Activated CD8-positive, alpha-beta memory T cell treated with anti-CD3 and anti-CD28 coated beads for 1 hour (primary cell): ENCODE results near the gene FARSB.

Experiments used
- DNase-seq, 2 donors: peaks; one replicate each; pipeline ENCODE4 v3.0.0-alpha.2; 2020; ENCODE audit warnings: low read depth in 1 of 2; ENCODE audit errors: extremely low read depth in 1 of 2

The FARSB gene

GRCh38 chr2:222563106-222563718, 92.7 kb downstream of the FARSB start:
- no peak for DNase-seq

- DNase-seq = no peak
Measured at GRCh38 chr2:222561817-222562645, 93.9 kb downstream of the FARSB start.

- DNase-seq = no peak
Measured at GRCh38 chr2:222561151-222561550, 94.7 kb downstream of the FARSB start.

GRCh38 chr2:222554517-222554916, 101.4 kb downstream of the FARSB start:
- no peak for DNase-seq

GRCh38 chr2:222548992-222549391, 106.9 kb downstream of the FARSB start:
- no peak for DNase-seq

- DNase-seq = no peak
Measured at GRCh38 chr2:222547083-222547482, 108.8 kb downstream of the FARSB start.

GRCh38 chr2:222545823-222546795, 109.8 kb downstream of the FARSB start:
- DNase-seq = no peak

GRCh38 chr2:222544661-222545060, 111.2 kb downstream of the FARSB start:
- no peak for DNase-seq

GRCh38 chr2:222538535-222538934, 117.4 kb downstream of the FARSB start:
- DNase-seq = no peak

GRCh38 chr2:222535477-222535876, 120.4 kb downstream of the FARSB start:
- DNase-seq = no peak

GRCh38 chr2:222532315-222532714, 123.6 kb downstream of the FARSB start:
- no peak for DNase-seq

GRCh38 chr2:222526480-222527277, 129.2 kb downstream of the FARSB start:
- DNase-seq = no peak

GRCh38 chr2:222525811-222526210, 130.1 kb downstream of the FARSB start:
- DNase-seq = no peak

- no peak for DNase-seq
Measured at GRCh38 chr2:222523783-222524544, 131.9 kb downstream of the FARSB start.

GRCh38 chr2:222522082-222522481, 133.8 kb downstream of the FARSB start:
- DNase-seq = no peak

- no peak for DNase-seq
Measured at GRCh38 chr2:222521099-222521498, 134.8 kb downstream of the FARSB start.
